ENCODE results near the gene VDAC1.

DNA sequence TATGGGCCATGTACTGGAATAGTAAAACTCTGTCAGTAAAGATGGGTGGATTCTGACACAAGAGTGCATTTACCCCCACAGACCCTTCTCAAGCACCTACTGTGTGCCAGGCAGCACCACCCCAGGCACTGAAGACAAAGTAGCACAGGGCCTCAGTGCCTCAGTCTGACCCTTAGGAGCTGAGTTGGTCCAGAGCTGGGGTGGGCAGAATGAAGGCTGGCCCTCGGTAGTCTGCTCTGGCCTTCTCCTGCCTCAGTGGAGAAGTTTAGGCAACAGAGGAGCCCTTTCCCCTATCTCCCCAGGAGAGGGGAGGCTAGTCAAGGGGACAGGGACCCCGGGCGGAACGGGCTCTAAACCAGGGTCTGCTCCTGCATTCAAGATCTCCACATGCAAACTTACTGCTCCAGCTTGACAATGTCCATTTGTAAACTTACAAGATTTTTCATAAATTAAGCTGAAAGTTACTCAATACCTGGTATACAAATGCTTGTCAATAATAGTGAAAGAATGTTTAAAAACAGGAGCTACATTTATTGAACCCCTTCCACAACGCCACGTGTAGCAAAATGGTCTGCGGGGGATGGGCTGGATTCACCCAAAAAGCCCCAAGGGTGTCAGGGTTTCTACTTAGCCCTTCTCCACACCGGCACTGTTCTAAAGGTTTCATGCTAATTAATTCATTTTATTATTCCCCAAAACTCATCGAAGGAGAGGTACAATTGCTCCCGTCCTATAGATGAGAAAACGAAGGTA is 1.5 kb downstream of the VDAC1 start:
- TF ChIP-seq, protein P1, sequence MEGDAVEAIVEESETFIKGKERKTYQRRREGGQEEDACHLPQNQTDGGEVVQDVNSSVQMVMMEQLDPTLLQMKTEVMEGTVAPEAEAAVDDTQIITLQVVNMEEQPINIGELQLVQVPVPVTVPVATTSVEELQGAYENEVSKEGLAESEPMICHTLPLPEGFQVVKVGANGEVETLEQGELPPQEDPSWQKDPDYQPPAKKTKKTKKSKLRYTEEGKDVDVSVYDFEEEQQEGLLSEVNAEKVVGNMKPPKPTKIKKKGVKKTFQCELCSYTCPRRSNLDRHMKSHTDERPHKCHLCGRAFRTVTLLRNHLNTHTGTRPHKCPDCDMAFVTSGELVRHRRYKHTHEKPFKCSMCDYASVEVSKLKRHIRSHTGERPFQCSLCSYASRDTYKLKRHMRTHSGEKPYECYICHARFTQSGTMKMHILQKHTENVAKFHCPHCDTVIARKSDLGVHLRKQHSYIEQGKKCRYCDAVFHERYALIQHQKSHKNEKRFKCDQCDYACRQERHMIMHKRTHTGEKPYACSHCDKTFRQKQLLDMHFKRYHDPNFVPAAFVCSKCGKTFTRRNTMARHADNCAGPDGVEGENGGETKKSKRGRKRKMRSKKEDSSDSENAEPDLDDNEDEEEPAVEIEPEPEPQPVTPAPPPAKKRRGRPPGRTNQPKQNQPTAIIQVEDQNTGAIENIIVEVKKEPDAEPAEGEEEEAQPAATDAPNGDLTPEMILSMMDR (IDR thresholded peaks at IDR 0.05): no peak
- TF ChIP-seq POLR2A (IDR thresholded peaks at IDR 0.05): no peak
